Measurements from ENCODE around the gene PCDHGB5. TPM values are rescaled to one million over a fixed set of nuclear protein-coding genes. Genes with fewer than 3 reads are reported as not detected.

Gene PCDHGB5
- total RNA-seq, 1 donor from 2014 or later: 3.7 TPM

- Histone ChIP-seq H3K9me3 (ENCODE audit: control insufficient read depth in 3 of 3, low read length in 3 of 3) (peaks cover 3 to 10% (median 3%) of the 10 kb centered on the region in 3 donors), H3K36me3 (ENCODE audit: control insufficient read depth in 3 of 3, insufficient read depth in 3 of 3, low read length in 3 of 3) (peaks cover 0 to 5% (median 0%) of the 10 kb centered on the region in 3 donors), H3K4me1 (ENCODE audit: control insufficient read depth in 3 of 3, insufficient read depth in 3 of 3, low read length in 3 of 3) (peaks cover 0 to 3% (median 0%) of the 10 kb centered on the region in 3 donors), H3K9ac (ENCODE audit: low read depth in 1 of 3, low read length in 3 of 3) (no peak overlapping the region), H3K27ac (ENCODE audit: low read depth, low read length) (no peak overlapping the region), H3K4me3 (ENCODE audit: low read length in 3 of 3) (no peak overlapping the region), H3K27me3 (ENCODE audit: control insufficient read depth in 3 of 3, insufficient read depth in 3 of 3, low read length in 3 of 3) (no peaks in the 10 kb centered on the region)
These were observed 39.5 kb downstream of the PCDHGB5 start for GRCh38 chr5:141437221-141437620.

- H3K36me3 ChIP-seq (ENCODE audit: control insufficient read depth in 3 of 3, insufficient read depth in 3 of 3, low read length in 3 of 3): peaks cover 0 to 5% (median 0%) of the 10 kb centered on the region in 3 donors
- no peak overlapping the region for H3K27ac ChIP-seq (ENCODE audit: low read depth, low read length)
- no peaks in the 10 kb centered on the region for H3K27me3 ChIP-seq (ENCODE audit: control insufficient read depth in 3 of 3, insufficient read depth in 3 of 3, low read length in 3 of 3)
- H3K4me3 ChIP-seq (ENCODE audit: low read length in 3 of 3): no peak overlapping the region
- no peaks in the 10 kb centered on the region for H3K4me1 ChIP-seq (ENCODE audit: control insufficient read depth in 3 of 3, insufficient read depth in 3 of 3, low read length in 3 of 3)
- H3K9ac ChIP-seq (ENCODE audit: low read depth in 1 of 3, low read length in 3 of 3): no peak overlapping the region
- peaks cover 3 to 10% (median 3%) of the 10 kb centered on the region in 3 donors for H3K9me3 ChIP-seq (ENCODE audit: control insufficient read depth in 3 of 3, low read length in 3 of 3)
These were observed 41.8 kb downstream of the PCDHGB5 start for GRCh38 chr5:141439411-141440141.

GRCh38 chr5:141440341-141440740, 42.6 kb downstream of the PCDHGB5 start:
- Histone ChIP-seq H3K9me3 (ENCODE audit: control insufficient read depth in 3 of 3, low read length in 3 of 3) (peaks cover 3 to 10% (median 3%) of the 10 kb centered on the region in 3 donors), H3K9ac (ENCODE audit: low read depth in 1 of 3, low read length in 3 of 3) (no peak overlapping the region), H3K4me3 (ENCODE audit: low read length in 3 of 3) (no peak overlapping the region), H3K36me3 (ENCODE audit: control insufficient read depth in 3 of 3, insufficient read depth in 3 of 3, low read length in 3 of 3) (peaks cover 0 to 5% (median 0%) of the 10 kb centered on the region in 3 donors), H3K27ac (ENCODE audit: low read depth, low read length) (no peak overlapping the region), H3K4me1 (ENCODE audit: control insufficient read depth in 3 of 3, insufficient read depth in 3 of 3, low read length in 3 of 3) (no peaks in the 10 kb centered on the region), H3K27me3 (ENCODE audit: control insufficient read depth in 3 of 3, insufficient read depth in 3 of 3, low read length in 3 of 3) (no peaks in the 10 kb centered on the region)

GRCh38 chr5:141441571-141442170, 43.9 kb downstream of the PCDHGB5 start:
- Histone ChIP-seq H3K9me3 (ENCODE audit: control insufficient read depth in 3 of 3, low read length in 3 of 3) (peaks cover 3 to 10% (median 3%) of the 10 kb centered on the region in 3 donors), H3K27me3 (ENCODE audit: control insufficient read depth in 3 of 3, insufficient read depth in 3 of 3, low read length in 3 of 3) (no peaks in the 10 kb centered on the region), H3K9ac (ENCODE audit: low read depth in 1 of 3, low read length in 3 of 3) (no peak overlapping the region), H3K4me3 (ENCODE audit: low read length in 3 of 3) (peak overlapping the region in 1 of 3 donors; percentile 1), H3K27ac (ENCODE audit: low read depth, low read length) (no peak overlapping the region), H3K36me3 (ENCODE audit: control insufficient read depth in 3 of 3, insufficient read depth in 3 of 3, low read length in 3 of 3) (peaks cover 0 to 5% (median 0%) of the 10 kb centered on the region in 3 donors), H3K4me1 (ENCODE audit: control insufficient read depth in 3 of 3, insufficient read depth in 3 of 3, low read length in 3 of 3) (no peaks in the 10 kb centered on the region)

Other genes with a start within 250 kb of the PCDHGB5 start
- 0.52 TPM for gene PCDHB6, start 247.9 kb upstream of the PCDHGB5 start, total RNA-seq
- 2.1 TPM for gene PCDHB7, start 225.3 kb upstream of the PCDHGB5 start, total RNA-seq
- 1.6 TPM for gene PCDHB8, start 220.2 kb upstream of the PCDHGB5 start, total RNA-seq
- 1.6 TPM for gene PCDHB16, start 215.6 kb upstream of the PCDHGB5 start, total RNA-seq
- 1.0 TPM for gene PCDHB9, start 210.8 kb upstream of the PCDHGB5 start, total RNA-seq
- 2.6 TPM for gene PCDHB10, start 205.6 kb upstream of the PCDHGB5 start, total RNA-seq
- gene PCDHB11, start 198.3 kb upstream of the PCDHGB5 start, total RNA-seq: 4.2 TPM
- gene PCDHB12, start 189.2 kb upstream of the PCDHGB5 start, total RNA-seq: 1.6 TPM
- gene PCDHB13, start 184.0 kb upstream of the PCDHGB5 start, total RNA-seq: 1.6 TPM
- 4.2 TPM for gene PCDHB14, start 174.6 kb upstream of the PCDHGB5 start, total RNA-seq
- 4.2 TPM for gene PCDHB15, start 152.6 kb upstream of the PCDHGB5 start, total RNA-seq
- 0.52 TPM for gene SLC25A2, start 93.9 kb upstream of the PCDHGB5 start, total RNA-seq
- 72.0 TPM for gene TAF7, start 77.2 kb upstream of the PCDHGB5 start, total RNA-seq
- gene PCDHGA1, start 67.4 kb upstream of the PCDHGB5 start, total RNA-seq: 0.52 TPM
- gene PCDHGA2, start 59.2 kb upstream of the PCDHGB5 start, total RNA-seq: 1.6 TPM
- gene PCDHGA3, start 54.1 kb upstream of the PCDHGB5 start, total RNA-seq: 2.1 TPM
- 1.6 TPM for gene PCDHGB1, start 47.8 kb upstream of the PCDHGB5 start, total RNA-seq
- 1.0 TPM for gene PCDHGA4, start 42.9 kb upstream of the PCDHGB5 start, total RNA-seq
- gene PCDHGB2, start 38.0 kb upstream of the PCDHGB5 start, total RNA-seq: 2.1 TPM
- 2.1 TPM for gene PCDHGA5, start 33.8 kb upstream of the PCDHGB5 start, total RNA-seq
- gene PCDHGB3, start 27.7 kb upstream of the PCDHGB5 start, total RNA-seq: 3.1 TPM
- 4.2 TPM for gene PCDHGA6, start 24.1 kb upstream of the PCDHGB5 start, total RNA-seq
- gene PCDHGA7, start 15.2 kb upstream of the PCDHGB5 start, total RNA-seq: 3.7 TPM
- 4.7 TPM for gene PCDHGB4, start 10.2 kb upstream of the PCDHGB5 start, total RNA-seq
- 3.7 TPM for gene PCDHGA8, start 5.3 kb upstream of the PCDHGB5 start, total RNA-seq
- 4.7 TPM for gene PCDHGA9, start 4.8 kb downstream of the PCDHGB5 start, total RNA-seq
- gene PCDHGB6, start 10.1 kb downstream of the PCDHGB5 start, total RNA-seq: 5.2 TPM
- 4.2 TPM for gene PCDHGA10, start 15.0 kb downstream of the PCDHGB5 start, total RNA-seq
- 7.3 TPM for gene PCDHGB7, start 19.7 kb downstream of the PCDHGB5 start, total RNA-seq
- gene PCDHGA11, start 23.1 kb downstream of the PCDHGB5 start, total RNA-seq: 6.8 TPM
- gene PCDHGA12, start 32.6 kb downstream of the PCDHGB5 start, total RNA-seq: 3.1 TPM
- gene PCDHGC3, start 78.0 kb downstream of the PCDHGB5 start, total RNA-seq: 38.1 TPM
- 3.7 TPM for gene PCDHGC4, start 87.1 kb downstream of the PCDHGB5 start, total RNA-seq
- gene PCDHGC5, start 91.1 kb downstream of the PCDHGB5 start, total RNA-seq: 2.1 TPM
- 16.7 TPM for gene DIAPH1, start 221.1 kb downstream of the PCDHGB5 start, total RNA-seq
- 40.7 TPM for gene HDAC3, start 238.9 kb downstream of the PCDHGB5 start, total RNA-seq
- gene RELL2, start 239.1 kb downstream of the PCDHGB5 start, total RNA-seq: under 0.01 TPM